ENCODE results near the gene BSND. TPM values are rescaled to one million over a fixed set of nuclear protein-coding genes. Genes with fewer than 3 reads are reported as not detected.

BSND gene
- total and polyA plus RNA-seq, 9 of the 15 experiments (the other 6 are each of a cell fraction or from before 2014, with no cell fraction given), result not detected

- Histone ChIP-seq H3K27me3 (ENCODE audit: control insufficient read depth in 2 of 2, insufficient read depth in 2 of 2, low read length in 2 of 2) (peaks cover 0 to 18% of the 10 kb centered on the region in 2 experiments; a peak in 3 of 5 replicates), H3K9me1 (ENCODE audit: control insufficient read depth, insufficient read depth, low read length) (no peaks in the 10 kb centered on the region), H3K27ac (ENCODE audit: extremely low read depth, low read depth, low read length) (no peak overlapping the region), H3K4me2 (ENCODE audit: insufficient read depth, low read length) (no peak overlapping the region), H3K4me1 (replicated peaks in 1 of 2; ENCODE audit: control insufficient read depth in 2 of 2, insufficient read depth in 2 of 2, low read length in 2 of 2) (peaks cover 4 to 7% of the 10 kb centered on the region in 2 experiments; a peak in 4 of 5 replicates), H3K9ac (ENCODE audit: insufficient read depth in 1 of 2, low read depth in 2 of 2, low read length in 2 of 2) (no peak overlapping the region), H4K20me1 (replicated peaks; ENCODE audit: control insufficient read depth, insufficient read depth, low read length) (no peaks in the 10 kb centered on the region), H2AFZ (ENCODE audit: low read depth, low read length) (no peak overlapping the region), H3K79me2 (ENCODE audit: control insufficient read depth, insufficient read depth, low read length) (no peaks in the 10 kb centered on the region), H3K36me3 (ENCODE audit: control insufficient read depth, insufficient read depth, low read length) (no peaks in the 10 kb centered on the region), H3K4me3 (no peak overlapping the region), H3K9me3 (replicated peaks; ENCODE audit: control insufficient read depth, insufficient read depth, low read depth, low read length) (no peaks in the 10 kb centered on the region; the same call in 1 of the 2 replicates)
- intact Hi-C loops (cut with micrococcal nuclease) (no loop called here), in situ Hi-C loops (cut with MboI) (no loop called here)
- FAIRE-seq, result no peak
- no peak for DNase-seq (ENCODE audit: extremely low read depth in 1 of 4, low spot score in 3 of 4)
- POLR2A ChIA-PET, result interaction anchor here (1.2 kb wide), 1 partner anchor 40 kb away, joined by 3 read pairs; no protein-coding TSS in a partner anchor
- WGBS (ENCODE audit: insufficient coverage, low coverage, missing lambda C conversion rate), result 58% methylated on average over 4 of the region's 4 CpGs
- CTCF ChIA-PET (ENCODE audit: low intra/inter-chr PET ratio), result interaction anchor here (0.6 kb wide), 1 partner anchor 281 kb away, joined by 3 read pairs; no protein-coding TSS in a partner anchor
- ATAC-seq, result no peak
- TF ChIP-seq KHSRP (IDR thresholded peaks at IDR 0.05) (no peak), HOXB6 (CRISPR knock-in tag; IDR thresholded peaks at IDR 0.05; ENCODE audit: borderline replicate concordance) (no peak), ZNF146 (CRISPR knock-in tag; IDR thresholded peaks at IDR 0.05; ENCODE audit: unreplicated experiment) (no peak), SMAD2 (IDR thresholded peaks at IDR 0.05; ENCODE audit: low read depth, low read length) (no peak), HNRNPH1 (optimal IDR thresholded peaks at IDR 0.05; ENCODE audit: low read depth, low read length) (no peak), ZNF347 (CRISPR knock-in tag; IDR thresholded peaks at IDR 0.05; ENCODE audit: low read depth) (no peak), CREBBP (IDR thresholded peaks at IDR 0.05; ENCODE audit: low read depth, low read length) (no peak), KLF10 (CRISPR knock-in tag; IDR thresholded peaks at IDR 0.05) (no peak), ZFP30 (CRISPR knock-in tag; IDR thresholded peaks at IDR 0.05; ENCODE audit: borderline replicate concordance) (no peak), RHOXF2B (CRISPR knock-in tag; conservative IDR thresholded peaks at IDR 0.05) (no peak), HMGN3 (IDR thresholded peaks at IDR 0.05; ENCODE audit: borderline replicate concordance, extremely low read depth, insufficient read length, low read depth, low read length) (no peak), MAFF (IDR thresholded peaks at IDR 0.05; ENCODE audit: low read length) (no peak), ZSCAN29 (IDR thresholded peaks at IDR 0.05) (no peak)
- TF ChIP-seq, protein P1, sequence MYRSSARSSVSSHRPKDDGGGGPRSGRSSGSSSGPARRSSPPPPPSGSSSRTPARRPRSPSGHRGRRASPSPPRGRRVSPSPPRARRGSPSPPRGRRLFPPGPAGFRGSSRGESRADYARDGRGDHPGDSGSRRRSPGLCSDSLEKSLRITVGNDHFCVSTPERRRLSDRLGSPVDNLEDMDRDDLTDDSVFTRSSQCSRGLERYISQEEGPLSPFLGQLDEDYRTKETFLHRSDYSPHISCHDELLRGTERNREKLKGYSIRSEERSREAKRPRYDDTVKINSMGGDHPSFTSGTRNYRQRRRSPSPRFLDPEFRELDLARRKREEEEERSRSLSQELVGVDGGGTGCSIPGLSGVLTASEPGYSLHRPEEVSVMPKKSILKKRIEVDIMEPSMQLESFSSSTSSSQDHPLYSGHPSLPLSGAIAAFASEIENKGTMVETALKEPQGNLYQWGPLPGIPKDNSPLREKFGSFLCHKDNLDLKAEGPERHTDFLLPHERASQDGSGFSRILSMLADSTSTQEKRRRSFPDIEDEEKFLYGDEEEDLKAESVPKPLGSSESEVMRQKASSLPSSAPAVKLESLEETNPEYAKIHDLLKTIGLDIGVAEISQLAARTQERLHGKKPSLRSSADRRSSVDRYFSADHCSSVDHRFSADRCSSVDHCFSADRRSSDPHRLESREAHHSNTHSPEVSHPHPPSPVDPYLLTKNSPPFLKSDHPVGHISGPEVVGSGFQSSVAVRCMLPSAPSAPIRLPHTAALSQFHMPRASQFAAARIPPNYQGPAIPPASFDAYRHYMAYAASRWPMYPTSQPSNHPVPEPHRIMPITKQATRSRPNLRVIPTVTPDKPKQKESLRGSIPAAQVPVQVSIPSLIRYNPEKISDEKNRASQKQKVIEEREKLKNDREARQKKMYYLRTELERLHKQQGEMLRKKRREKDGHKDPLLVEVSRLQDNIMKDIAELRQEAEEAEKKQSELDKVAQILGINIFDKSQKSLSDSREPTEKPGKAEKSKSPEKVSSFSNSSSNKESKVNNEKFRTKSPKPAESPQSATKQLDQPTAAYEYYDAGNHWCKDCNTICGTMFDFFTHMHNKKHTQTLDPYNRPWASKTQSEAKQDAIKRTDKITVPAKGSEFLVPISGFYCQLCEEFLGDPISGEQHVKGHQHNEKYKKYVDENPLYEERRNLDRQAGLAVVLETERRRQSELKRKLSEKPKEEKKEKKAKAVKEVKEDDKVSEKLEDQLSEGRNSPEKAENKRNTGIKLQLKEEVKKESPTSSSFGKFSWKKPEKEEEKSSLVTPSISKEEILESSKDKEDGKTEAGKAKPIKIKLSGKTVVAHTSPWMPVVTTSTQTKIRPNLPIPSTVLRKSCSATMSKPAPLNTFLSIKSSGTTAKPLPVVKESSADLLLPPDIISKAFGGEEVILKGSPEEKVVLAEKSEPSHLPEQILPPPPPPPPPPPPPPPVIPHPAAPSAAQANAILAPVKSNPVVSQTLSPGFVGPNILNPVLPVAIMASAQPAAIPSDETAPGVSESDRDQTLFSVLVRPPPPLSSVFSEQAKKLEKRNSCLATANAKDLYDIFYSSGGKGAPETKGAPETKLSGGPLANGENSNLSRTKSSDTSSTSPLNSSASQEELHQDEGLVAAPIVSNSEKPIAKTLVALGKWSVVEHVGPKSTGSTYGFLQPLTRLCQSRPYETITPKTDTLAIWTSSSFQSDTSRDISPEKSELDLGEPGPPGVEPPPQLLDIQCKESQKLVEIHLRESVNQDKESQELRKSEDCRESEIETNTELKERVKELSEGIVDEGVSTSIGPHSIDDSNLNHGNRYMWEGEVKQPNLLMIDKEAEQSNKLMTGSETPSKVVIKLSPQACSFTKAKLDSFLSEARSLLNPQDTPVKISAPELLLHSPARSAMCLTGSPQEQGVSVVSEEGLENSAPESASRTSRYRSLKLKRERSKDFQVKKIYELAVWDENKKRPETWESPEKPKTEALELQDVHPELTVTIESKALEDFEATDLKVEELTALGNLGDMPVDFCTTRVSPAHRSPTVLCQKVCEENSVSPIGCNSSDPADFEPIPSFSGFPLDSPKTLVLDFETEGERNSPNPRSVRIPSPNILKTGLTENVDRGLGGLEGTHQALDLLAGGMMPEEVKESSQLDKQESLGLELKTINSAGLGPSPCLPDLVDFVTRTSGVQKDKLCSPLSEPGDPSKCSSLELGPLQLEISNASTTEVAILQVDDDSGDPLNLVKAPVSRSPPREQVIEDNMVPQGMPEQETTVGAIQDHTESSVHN (IDR thresholded peaks at IDR 0.05; ENCODE audit: borderline replicate concordance in 1 of 2, low read depth in 1 of 2), result no peak
- no TSS peak for BruUV-seq (replicated peaks)
Observed at GRCh38 chr1:54949053-54949452, 49.7 kb upstream of the BSND start.
